ENCODE measurements around the gene IFNLR1.
"Not testable (repeated sequence)": the region's sequence is repeated elsewhere in the genome, so short reads cannot be mapped to it uniquely, and the experiment has no call there.

The IFNLR1 gene

GRCh38 chr1:24186993-24187790 lies at the start of gene IFNLR1:
IFNLR1 (minus strand) TSS chr1:24187289; CDS start chr1:24187248, 41 bp downstream.
- peak; percentile 85 for DNase-seq (ENCODE audit: low spot score)

GRCh38 chr1:24235921-24236788 lies 49.1 kb upstream of the IFNLR1 start:
- DNase-seq (ENCODE audit: low spot score) = no peak

GRCh38 chr1:24233684-24234600 lies 46.9 kb upstream of the IFNLR1 start:
- no peak for DNase-seq (ENCODE audit: low spot score)

GRCh38 chr1:24231701-24232100 lies 44.6 kb upstream of the IFNLR1 start:
- no peak for DNase-seq (ENCODE audit: low spot score)

GRCh38 chr1:24228311-24228710 lies 41.2 kb upstream of the IFNLR1 start:
- no peak for DNase-seq (ENCODE audit: low spot score)

- DNase-seq (ENCODE audit: low spot score) = no peak
Observed at GRCh38 chr1:24226749-24227148, 39.7 kb upstream of the IFNLR1 start.

GRCh38 chr1:24224761-24225160 lies 37.7 kb upstream of the IFNLR1 start:
- no peak for DNase-seq (ENCODE audit: low spot score)

GRCh38 chr1:24224086-24224485 lies 37.0 kb upstream of the IFNLR1 start:
- DNase-seq (ENCODE audit: low spot score) = no peak

GRCh38 chr1:24222793-24223192 lies 35.7 kb upstream of the IFNLR1 start:
- DNase-seq (ENCODE audit: low spot score) = no peak

- no peak for DNase-seq (ENCODE audit: low spot score)
Observed at GRCh38 chr1:24222008-24222605, 35.0 kb upstream of the IFNLR1 start.

- no peak for DNase-seq (ENCODE audit: low spot score)
Observed at GRCh38 chr1:24221246-24221645, 34.2 kb upstream of the IFNLR1 start.

- no peak for DNase-seq (ENCODE audit: low spot score)
Observed at GRCh38 chr1:24216276-24217074, 29.4 kb upstream of the IFNLR1 start.

- no peak for DNase-seq (ENCODE audit: low spot score)
Observed at GRCh38 chr1:24215226-24215814, 28.2 kb upstream of the IFNLR1 start.

GRCh38 chr1:24212376-24212775 lies 25.3 kb upstream of the IFNLR1 start:
- no peak for DNase-seq (ENCODE audit: low spot score)

GRCh38 chr1:24210195-24210627 lies 23.1 kb upstream of the IFNLR1 start:
- no peak for DNase-seq (ENCODE audit: low spot score)

GRCh38 chr1:24209097-24209496 lies 22.0 kb upstream of the IFNLR1 start:
- DNase-seq (ENCODE audit: low spot score) = no peak

GRCh38 chr1:24207709-24208108 lies 20.6 kb upstream of the IFNLR1 start:
- no peak for DNase-seq (ENCODE audit: low spot score)

GRCh38 chr1:24207395-24207687 lies 20.3 kb upstream of the IFNLR1 start:
- DNase-seq (ENCODE audit: low spot score) = not testable (repeated sequence)

- no peak for DNase-seq (ENCODE audit: low spot score)
Observed at GRCh38 chr1:24206516-24207394, 19.7 kb upstream of the IFNLR1 start.

- DNase-seq (ENCODE audit: low spot score) = no peak
Observed at GRCh38 chr1:24206083-24206464, 19.0 kb upstream of the IFNLR1 start.

Measured in HuH-7 (cell line).